Measurements from ENCODE around the gene LSM12. TPM values are rescaled to one million over a fixed set of nuclear protein-coding genes. Genes with fewer than 3 reads are reported as not detected.

The LSM12 gene
- total and polyA plus RNA-seq, 2 of the 8 experiments (the other 6 are each of a cell fraction or from before 2014, with no cell fraction given), result 69.8 to 142 TPM

DNA sequence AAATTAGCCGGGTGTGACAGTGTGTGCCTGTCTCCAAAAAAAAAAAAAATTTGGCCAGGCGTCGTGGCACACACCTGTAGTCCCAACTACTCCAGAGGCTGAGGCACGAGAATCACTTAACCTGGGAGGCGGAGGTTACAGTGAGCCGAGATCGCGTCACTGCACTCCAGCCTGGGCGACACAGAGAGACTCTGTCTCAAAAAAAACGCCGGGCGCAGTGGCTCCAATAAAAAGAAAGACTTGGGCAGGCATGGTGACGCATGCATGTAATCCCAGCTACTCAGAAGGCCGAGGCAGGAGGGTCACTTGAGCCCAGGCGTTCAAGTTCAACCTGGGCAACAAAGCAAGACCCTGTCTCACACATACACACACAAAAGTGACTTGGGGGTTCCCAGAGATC, 3.6 kb downstream of the LSM12 start:
- no peak for FAIRE-seq
- no peak overlapping the region for H4K8ac ChIP-seq (ENCODE audit: extremely low read depth, insufficient read depth, low read length)
- peaks cover 4 to 7% of the 10 kb centered on the region in 2 experiments for H4K20me1 ChIP-seq (replicated peaks in 1 of 2; ENCODE audit: control insufficient read depth in 1 of 2, insufficient read depth in 2 of 2, low read length in 2 of 2)

More for the DNA sequence above, 3.6 kb downstream of the LSM12 start:
- H3K79me2 ChIP-seq (ENCODE audit: control insufficient read depth in 1 of 2, insufficient read depth in 2 of 2, low read length in 2 of 2), result peaks cover 41 to 77% of the 10 kb centered on the region in 2 experiments
- no peak overlapping the region for H2BK15ac ChIP-seq (ENCODE audit: low read length)
- no peaks in the 10 kb centered on the region for H3K27me3 ChIP-seq (replicated peaks in 1 of 4; ENCODE audit: control insufficient read depth in 3 of 4, extremely low read depth in 1 of 4, insufficient read depth in 3 of 4, low read length in 3 of 4)
- peaks cover 9 to 51% (median 29%) of the 10 kb centered on the region in 4 experiments; a peak in 6 of 8 replicates for H3K36me3 ChIP-seq (ENCODE audit: control insufficient read depth in 2 of 4, insufficient read depth in 4 of 4, low read length in 3 of 4)
- no peak overlapping the region for H3K18ac ChIP-seq (ENCODE audit: extremely low read depth, low read length)
- no peak overlapping the region for H2BK12ac ChIP-seq (ENCODE audit: low read depth, low read length)
- TF ChIP-seq CHD2 (IDR thresholded peaks at IDR 0.05; ENCODE audit: low read length) (no peak), GTF2F1 (IDR thresholded peaks at IDR 0.05; ENCODE audit: borderline replicate concordance, low read depth, low read length) (no peak), TEAD4 (IDR thresholded peaks at IDR 0.05; ENCODE audit: low read depth, low read length) (no peak), RXRA (IDR thresholded peaks at IDR 0.05; ENCODE audit: insufficient read depth, low read depth, low read length) (no peak)
- TF ChIP-seq, protein P1, sequence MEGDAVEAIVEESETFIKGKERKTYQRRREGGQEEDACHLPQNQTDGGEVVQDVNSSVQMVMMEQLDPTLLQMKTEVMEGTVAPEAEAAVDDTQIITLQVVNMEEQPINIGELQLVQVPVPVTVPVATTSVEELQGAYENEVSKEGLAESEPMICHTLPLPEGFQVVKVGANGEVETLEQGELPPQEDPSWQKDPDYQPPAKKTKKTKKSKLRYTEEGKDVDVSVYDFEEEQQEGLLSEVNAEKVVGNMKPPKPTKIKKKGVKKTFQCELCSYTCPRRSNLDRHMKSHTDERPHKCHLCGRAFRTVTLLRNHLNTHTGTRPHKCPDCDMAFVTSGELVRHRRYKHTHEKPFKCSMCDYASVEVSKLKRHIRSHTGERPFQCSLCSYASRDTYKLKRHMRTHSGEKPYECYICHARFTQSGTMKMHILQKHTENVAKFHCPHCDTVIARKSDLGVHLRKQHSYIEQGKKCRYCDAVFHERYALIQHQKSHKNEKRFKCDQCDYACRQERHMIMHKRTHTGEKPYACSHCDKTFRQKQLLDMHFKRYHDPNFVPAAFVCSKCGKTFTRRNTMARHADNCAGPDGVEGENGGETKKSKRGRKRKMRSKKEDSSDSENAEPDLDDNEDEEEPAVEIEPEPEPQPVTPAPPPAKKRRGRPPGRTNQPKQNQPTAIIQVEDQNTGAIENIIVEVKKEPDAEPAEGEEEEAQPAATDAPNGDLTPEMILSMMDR (IDR thresholded peaks at IDR 0.05; ENCODE audit: control extremely low read depth in 1 of 3, insufficient read depth in 1 of 3, low read depth in 1 of 3, low read length in 3 of 3), result no peak
- no peak for DNase-seq (ENCODE audit: low read depth in 1 of 2, low spot score in 2 of 2)
- H3K4ac ChIP-seq (replicated peaks; ENCODE audit: insufficient read length, low read depth, low read length), result no peak overlapping the region
- no peak overlapping the region for H3K27ac ChIP-seq (ENCODE audit: low read depth, low read length)
- WGBS, 2 experiments (ENCODE audit: extremely low coverage in 1 of 2, insufficient coverage in 1 of 2, insufficient read length in 1 of 2, insufficient replicate concordance in 2 of 2, low coverage in 1 of 2, low lambda C conversion rate in 2 of 2, missing lambda C conversion rate in 1 of 2), result 96% methylated on average over 15 of the region's 15 CpGs; no CpG with 5 or more reads in 1 of the 2 experiments
- no peaks in the 10 kb centered on the region for H3K9me3 ChIP-seq (ENCODE audit: insufficient read depth in 2 of 2, low read depth in 1 of 2, low read length in 1 of 2)
- H2BK20ac ChIP-seq (ENCODE audit: low read length), result no peak overlapping the region
- H2AK5ac ChIP-seq (ENCODE audit: low read depth, low read length), result no peak overlapping the region
- H3K4me2 ChIP-seq (ENCODE audit: insufficient read depth in 1 of 2, low read depth in 2 of 2, low read length in 2 of 2), result no peak overlapping the region; a peak in 1 of 4 replicates
- no peak overlapping the region for H4K5ac ChIP-seq (ENCODE audit: insufficient read length, low read depth, low read length)
- no peak overlapping the region for H3K4me3 ChIP-seq (ENCODE audit: extremely low read depth in 1 of 4, insufficient read depth in 2 of 4, low read depth in 3 of 4, low read length in 4 of 4)
- peaks cover 5% of the 10 kb centered on the region; the same call in 1 of the 2 replicates for H3K79me1 ChIP-seq (ENCODE audit: low read depth, low read length)
- no peak overlapping the region for H3K23ac ChIP-seq (ENCODE audit: insufficient read length)
- H3K56ac ChIP-seq (replicated peaks; ENCODE audit: insufficient read length, low read depth, low read length), result no peak overlapping the region
- no peak overlapping the region for H4K91ac ChIP-seq (replicated peaks; ENCODE audit: insufficient read length, low read length)
- ChIA-PET CTCF (ENCODE audit: partially characterized antibody) (interaction anchor here (0.8 to 2.0 kb wide), 2 partner anchors 53 to 161 kb away, joined by 3 to 5 read pairs; no protein-coding TSS in a partner anchor), POLR2A (ENCODE audit: partially characterized antibody) (interaction anchor here (1.2 to 3.8 kb wide), 4 partner anchors 16 to 56 kb away, joined by 3 to 22 read pairs (median 4); no protein-coding TSS in a partner anchor)
- no peak overlapping the region for H3K9ac ChIP-seq (replicated peaks in 1 of 4; ENCODE audit: extremely low read depth in 1 of 4, low read depth in 3 of 4, low read length in 3 of 4)
- H3K23me2 ChIP-seq (ENCODE audit: low read depth, low read length), result peaks cover 7% of the 10 kb centered on the region
- H2BK5ac ChIP-seq (ENCODE audit: low read depth, low read length), result no peak overlapping the region
- H3K4me1 ChIP-seq (replicated peaks in 1 of 4; ENCODE audit: control insufficient read depth in 3 of 4, insufficient read depth in 4 of 4, low read length in 3 of 4), result peaks cover 0 to 2% (median 0%) of the 10 kb centered on the region in 4 experiments; a peak in 2 of 7 replicates
- H2BK120ac ChIP-seq (replicated peaks; ENCODE audit: low read depth, low read length), result no peak overlapping the region
- no peak overlapping the region for H2AFZ ChIP-seq (ENCODE audit: low read length)
- no peak overlapping the region for H3K14ac ChIP-seq (ENCODE audit: insufficient read length)

All from H1 (cell line).